B cell (primary cell): ENCODE measurements around the gene SMC2.

ENCODE experiments used
- CTCF ChIP-seq: fragments of 200-600 bp; IDR thresholded peaks from one replicate; pipeline ENCODE4 v1.8.0; 2022; ENCODE audit warnings: antibody characterized with exemption, mild to moderate bottlenecking
- EZH2 ChIP-seq: IDR thresholded peaks from 2 replicates; pipeline ENCODE4 v1.6.1; 2012; ENCODE audit warnings: borderline replicate concordance, low read depth, mild to moderate bottlenecking, moderate library complexity, low read length; ENCODE audit not compliant: insufficient read depth, poor library complexity, severe bottlenecking

- TF ChIP-seq CTCF (no peak), EZH2 (no peak)
These were observed 48.9 kb downstream of the SMC2 start for GRCh38 chr9:104142799-104143549.
